OCI-LY7 (cell line): ENCODE data around the gene NEK9.

Source experiments
- CTCF ChIP-seq: fragments of 200-600 bp; sonication (generic); conservative IDR thresholded peaks from 2 replicates; pipeline ENCODE4 v1.5.1; 2014; ENCODE audit warnings: mild to moderate bottlenecking, antibody characterized with exemption, low read length, moderate library complexity, mixed read lengths
- EZH2phosphoT487 ChIP-seq: fragments of 200-600 bp; sonication (generic); IDR thresholded peaks from 2 replicates; pipeline ENCODE4 v1.6.1; 2018; ENCODE audit warnings: low read depth, borderline replicate concordance, mild to moderate bottlenecking, mixed run types, antibody characterized with exemption, low read length, moderate library complexity, mixed read lengths

GRCh38 chr14:75042035-75042434 is 84.8 kb downstream of the NEK9 start:
- TF ChIP-seq CTCF (no peak), EZH2phosphoT487 (no peak)
